Activated CD8-positive, alpha-beta memory T cell treated with anti-CD3 and anti-CD28 coated beads for 36 hours (primary cell): Measurements from ENCODE around the gene OXLD1. TPM values are rescaled to one million over a fixed set of nuclear protein-coding genes. Genes with fewer than 3 reads are reported as not detected.

Experiments used
- CTCF ChIA-PET: fragments of 350-600 bp; sonication (Branson Sonifier 250); formaldehyde crosslinking; loops from one replicate; lab custom pipeline; 2021; ENCODE audit warnings: antibody characterized with exemption; lab: Charles Lee
- POLR2A ChIA-PET: fragments of 350-600 bp; sonication (Branson Sonifier 250); formaldehyde crosslinking; loops from one replicate; lab custom pipeline; 2021; ENCODE audit warnings: antibody characterized with exemption; lab: Charles Lee
- total RNA-seq, 2 experiments: library from RNA; stranded (reverse); gene quantifications; one replicate each; pipeline ENCODE4 v1.2.3, GENCODE V29; 2021

The OXLD1 gene
- total RNA-seq, 2 experiments from 2014 or later = 49.1 to 55.7 TPM

GRCh38 chr17:81705518-81706231, 39.3 kb upstream of the OXLD1 start:
- ChIA-PET POLR2A (interaction anchor here (0.6 to 0.9 kb wide), 3 partner anchors 22 to 178 kb away, joined by 3 read pairs; partner anchors contain the start of genes ARL16 and HGS), CTCF (no interaction called here)

DNA sequence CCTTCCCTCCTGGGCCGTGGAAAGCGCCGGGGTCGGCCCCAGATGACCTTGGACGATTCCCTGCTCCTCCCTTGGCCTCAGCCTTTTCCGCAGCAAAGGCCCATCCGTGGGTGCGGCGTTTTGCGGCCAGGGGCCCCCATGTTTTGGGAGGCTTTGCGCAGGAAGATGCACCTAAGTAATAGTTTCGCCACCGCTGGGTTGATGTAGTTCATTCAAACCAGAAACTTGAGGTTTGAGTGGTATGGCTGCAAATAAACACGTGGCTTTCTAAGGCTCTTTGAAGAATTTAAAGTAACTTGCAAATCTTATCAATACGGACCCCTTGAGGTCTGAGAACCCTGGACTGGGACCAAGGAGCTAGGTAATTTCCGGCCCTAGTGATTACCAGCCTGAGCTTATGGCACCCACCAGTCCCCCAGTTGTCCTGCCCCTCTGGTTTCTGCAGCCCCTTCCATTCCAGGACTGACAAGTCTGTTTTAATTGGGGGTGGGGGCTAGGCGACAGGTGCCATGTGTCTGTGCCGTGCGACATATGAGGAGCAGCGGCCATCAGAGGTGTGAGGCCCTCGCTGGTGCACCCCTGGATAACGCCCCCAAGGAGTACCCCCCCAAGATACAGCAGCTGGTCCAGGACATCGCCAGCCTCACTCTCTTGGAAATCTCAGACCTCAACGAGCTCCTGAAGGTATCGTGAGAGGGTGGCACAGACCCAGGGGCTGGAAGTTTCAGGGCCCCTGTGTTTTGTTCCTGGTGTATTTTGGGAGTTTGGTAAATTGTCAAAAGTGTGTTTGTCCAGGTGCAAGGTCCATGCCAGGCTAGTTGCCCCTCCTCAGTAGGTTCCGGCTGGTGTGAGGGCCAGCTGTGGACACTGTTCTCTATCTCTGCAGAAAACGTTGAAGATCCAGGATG, 37.6 kb upstream of the OXLD1 start:
- ChIA-PET POLR2A (interaction anchor here (0.6 to 2.7 kb wide), 7 partner anchors 8 to 307 kb away, joined by 3 to 13 read pairs (median 5); partner anchors contain the start of genes ARL16, HGS and MCRIP1), CTCF (interaction anchor here (0.6 to 3.8 kb wide), 5 partner anchors 13 to 165 kb away, joined by 4 to 26 read pairs (median 4); partner anchors contain the start of genes ARL16 and HGS)

DNA sequence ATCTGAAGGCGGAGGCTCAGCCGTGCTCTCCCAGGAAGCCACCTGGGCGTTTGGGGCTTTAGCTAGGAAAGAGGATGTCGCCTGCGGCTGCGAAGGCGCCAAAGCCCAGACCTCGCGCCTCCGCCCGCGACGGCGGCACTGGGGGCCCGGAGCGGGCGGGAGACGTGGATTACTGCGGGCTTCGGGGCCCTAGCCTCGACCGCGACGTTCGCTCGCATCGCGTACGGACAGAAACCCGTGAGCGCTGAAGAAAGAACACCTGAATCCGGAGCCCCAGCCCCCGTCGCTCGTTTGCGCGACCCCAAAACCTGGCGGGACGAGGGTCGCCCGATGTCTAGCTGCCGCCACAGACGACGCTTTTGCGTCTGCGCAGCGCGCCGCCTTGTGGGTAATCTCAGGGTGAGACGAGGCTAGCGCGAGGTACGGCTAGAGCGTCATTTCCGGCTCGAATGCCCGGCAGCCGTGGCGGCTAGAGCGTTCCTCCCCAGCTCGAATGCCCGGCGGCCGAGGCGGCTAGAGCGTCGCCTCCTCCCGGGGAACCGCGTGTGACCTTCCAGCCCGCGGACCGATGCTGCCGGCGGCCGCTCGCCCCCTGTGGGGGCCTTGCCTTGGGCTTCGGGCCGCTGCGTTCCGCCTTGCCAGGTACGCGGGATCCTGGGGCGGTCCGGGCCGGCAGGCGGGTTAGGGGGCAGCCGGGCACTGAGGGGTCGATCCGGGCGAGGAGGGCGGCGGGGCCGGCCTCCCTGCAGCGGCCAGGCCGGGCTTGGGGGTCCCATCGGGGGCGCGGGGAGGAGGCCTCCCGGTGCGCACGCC, 36.7 kb upstream of the OXLD1 start, which contains the start of gene MRPL12:
MRPL12 (plus strand) TSS at position 434 of the 813 bp plus-strand sequence; CDS start at position 569, 135 bp downstream.
- ChIA-PET CTCF (interaction anchor here (0.8 to 3.8 kb wide), 7 partner anchors 11 to 256 kb away, joined by 3 to 26 read pairs (median 4); partner anchors contain the start of genes ARL16 and HGS), POLR2A (interaction anchor here (0.6 to 2.7 kb wide), 11 partner anchors 9 to 306 kb away, joined by 3 to 13 read pairs (median 4); partner anchors contain the start of genes ARL16, CCDC137, HGS and MCRIP1)

DNA sequence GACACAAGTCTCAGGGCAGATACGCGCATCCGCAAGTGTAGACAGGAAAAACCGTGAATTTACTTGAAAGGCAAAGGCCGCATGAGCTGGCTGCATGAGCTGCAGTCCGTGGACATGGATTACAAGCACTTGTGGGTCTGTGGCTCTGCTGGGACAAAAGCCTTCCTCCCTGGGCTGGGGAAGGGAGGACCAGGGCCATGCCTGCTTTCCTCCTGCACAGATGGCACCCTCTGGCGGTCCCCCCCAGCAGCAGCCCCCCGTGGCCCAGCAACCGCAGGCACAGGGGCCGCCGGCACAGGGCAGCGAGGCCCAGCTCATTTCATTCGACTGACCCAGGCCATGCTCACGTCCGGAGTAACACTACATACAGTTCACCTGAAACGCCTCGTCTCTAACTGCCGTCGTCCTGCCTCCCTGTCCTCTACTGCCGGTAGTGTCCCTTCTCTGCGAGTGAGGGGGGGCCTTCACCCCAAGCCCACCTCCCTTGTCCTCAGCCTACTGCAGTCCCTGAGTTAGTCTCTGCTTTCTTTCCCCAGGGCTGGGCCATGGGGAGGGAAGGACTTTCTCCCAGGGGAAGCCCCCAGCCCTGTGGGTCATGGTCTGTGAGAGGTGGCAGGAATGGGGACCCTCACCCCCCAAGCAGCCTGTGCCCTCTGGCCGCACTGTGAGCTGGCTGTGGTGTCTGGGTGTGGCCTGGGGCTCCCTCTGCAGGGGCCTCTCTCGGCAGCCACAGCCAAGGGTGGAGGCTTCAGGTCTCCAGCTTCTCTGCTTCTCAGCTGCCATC, 35.1 kb upstream of the OXLD1 start:
- CTCF ChIA-PET = interaction anchor here (0.5 to 3.8 kb wide), 7 partner anchors 12 to 690 kb away, joined by 3 to 26 read pairs (median 4); partner anchors contain the start of genes ARL16 and HGS
- POLR2A ChIA-PET = interaction anchor here (1.3 to 2.7 kb wide), 3 partner anchors 12 to 132 kb away, joined by 4 to 13 read pairs (median 10); partner anchors contain the start of genes ARL16, HGS and MCRIP1

GRCh38 chr17:81700353-81701287, 34.2 kb upstream of the OXLD1 start:
- POLR2A ChIA-PET = no interaction called here
- CTCF ChIA-PET = interaction anchor here (0.5 to 3.8 kb wide), 2 partner anchors 17 to 156 kb away, joined by 3 to 26 read pairs; partner anchors contain the start of genes ARL16 and HGS

- CTCF ChIA-PET = no interaction called here
- POLR2A ChIA-PET = no interaction called here
Observed at GRCh38 chr17:81697261-81698044, 31.0 kb upstream of the OXLD1 start.

- CTCF ChIA-PET = interaction anchor here (1.4 kb wide), 1 partner anchor 14 kb away, joined by 5 read pairs; the partner anchor contains the start of genes ARL16 and HGS
- POLR2A ChIA-PET = no interaction called here
Observed at GRCh38 chr17:81696218-81696941, 30.0 kb upstream of the OXLD1 start.

- POLR2A ChIA-PET = interaction anchor here (1.0 kb wide), 1 partner anchor 12 kb away, joined by 3 read pairs; no protein-coding TSS in a partner anchor
- CTCF ChIA-PET = interaction anchor here (1.4 kb wide), 1 partner anchor 13 kb away, joined by 5 read pairs; the partner anchor contains the start of genes ARL16 and HGS
Observed at GRCh38 chr17:81695801-81696200, 29.4 kb upstream of the OXLD1 start.

GRCh38 chr17:81695211-81695610, 28.8 kb upstream of the OXLD1 start:
- ChIA-PET CTCF (interaction anchor here (1.4 kb wide), 1 partner anchor 12 kb away, joined by 5 read pairs; the partner anchor contains the start of genes ARL16 and HGS), POLR2A (interaction anchor here (1.0 kb wide), 1 partner anchor 13 kb away, joined by 3 read pairs; no protein-coding TSS in a partner anchor)

GRCh38 chr17:81694810-81695209, 28.4 kb upstream of the OXLD1 start:
- ChIA-PET POLR2A (interaction anchor here (1.0 kb wide), 1 partner anchor 13 kb away, joined by 3 read pairs; no protein-coding TSS in a partner anchor), CTCF (no interaction called here)

DNA sequence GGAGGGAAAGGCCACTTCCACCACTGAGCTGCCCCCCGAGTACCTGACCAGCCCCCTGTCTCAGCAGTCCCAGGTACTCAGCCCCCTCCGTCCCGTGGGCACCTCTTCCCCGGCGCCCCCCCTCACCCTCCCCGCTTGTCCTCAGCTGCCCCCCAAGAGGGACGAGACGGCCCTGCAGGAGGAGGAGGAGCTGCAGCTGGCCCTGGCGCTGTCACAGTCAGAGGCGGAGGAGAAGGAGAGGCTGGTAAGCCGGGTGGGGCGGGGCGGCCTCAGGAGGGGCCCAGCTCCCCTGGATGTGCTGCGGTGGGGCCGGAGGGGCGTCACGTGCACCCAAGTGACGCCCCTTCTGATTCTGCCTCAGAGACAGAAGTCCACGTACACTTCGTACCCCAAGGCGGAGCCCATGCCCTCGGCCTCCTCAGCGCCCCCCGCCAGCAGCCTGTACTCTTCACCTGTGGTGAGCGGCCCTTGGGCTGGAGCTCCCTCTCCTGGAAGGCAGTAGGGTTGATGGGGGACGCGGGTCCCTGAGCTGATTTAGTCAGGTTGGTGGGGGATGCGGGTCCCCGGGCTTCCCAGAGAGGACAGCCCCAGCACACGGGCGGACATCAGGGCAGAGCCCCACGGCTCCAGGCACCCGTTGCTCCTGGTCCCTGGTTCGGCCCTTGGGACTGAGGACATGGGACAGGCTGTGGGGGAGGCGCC, 27.3 kb upstream of the OXLD1 start:
- CTCF ChIA-PET = interaction anchor here (1.1 kb wide), 1 partner anchor 10 kb away, joined by 3 read pairs; the partner anchor contains the start of genes ARL16 and HGS
- POLR2A ChIA-PET = interaction anchor here (0.6 to 0.9 kb wide), 2 partner anchors 9 to 28 kb away, joined by 3 read pairs; no protein-coding TSS in a partner anchor

DNA sequence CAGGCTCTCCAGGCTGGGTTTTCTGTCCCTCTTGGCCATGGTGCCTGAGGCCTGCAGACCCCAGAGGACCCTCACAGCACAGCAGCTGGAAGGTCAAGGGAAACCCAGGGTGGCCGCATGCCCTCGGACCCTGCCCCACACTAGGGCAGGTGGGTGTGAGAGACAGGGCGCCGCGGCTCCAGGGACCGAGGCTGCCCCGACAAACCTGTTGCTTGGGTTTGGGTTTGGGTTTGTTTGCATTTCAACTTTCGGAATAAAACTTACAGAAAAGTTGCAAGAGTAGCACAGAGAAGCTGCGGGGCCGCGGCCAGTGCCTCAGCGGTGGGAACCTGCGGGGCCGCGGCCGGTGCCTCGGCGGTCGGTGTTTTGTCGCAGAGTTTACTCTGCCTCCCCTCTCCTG, 25.2 kb upstream of the OXLD1 start:
- POLR2A ChIA-PET = no interaction called here
- CTCF ChIA-PET = interaction anchor here (1.6 kb wide), 1 partner anchor 12 kb away, joined by 4 read pairs; no protein-coding TSS in a partner anchor

DNA sequence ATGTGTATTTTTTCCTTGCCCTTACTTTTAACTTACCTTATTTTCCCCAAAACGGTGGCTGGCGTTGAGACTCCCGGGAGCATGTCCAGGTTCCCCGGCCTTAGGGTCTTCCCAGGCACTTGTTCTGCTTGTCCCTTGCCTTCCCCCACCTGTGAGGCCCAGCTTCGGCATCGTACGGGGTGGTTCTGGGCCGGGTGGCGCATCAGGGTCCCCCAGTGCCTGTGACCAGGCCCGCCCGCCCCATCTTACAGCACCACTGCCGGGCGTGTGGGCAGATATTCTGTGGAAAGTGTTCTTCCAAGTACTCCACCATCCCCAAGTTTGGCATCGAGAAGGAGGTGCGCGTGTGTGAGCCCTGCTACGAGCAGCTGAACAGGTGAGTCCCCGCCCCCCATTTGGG, 24.8 kb upstream of the OXLD1 start:
- ChIA-PET CTCF (interaction anchor here (1.6 kb wide), 1 partner anchor 13 kb away, joined by 4 read pairs; no protein-coding TSS in a partner anchor), POLR2A (no interaction called here)

DNA sequence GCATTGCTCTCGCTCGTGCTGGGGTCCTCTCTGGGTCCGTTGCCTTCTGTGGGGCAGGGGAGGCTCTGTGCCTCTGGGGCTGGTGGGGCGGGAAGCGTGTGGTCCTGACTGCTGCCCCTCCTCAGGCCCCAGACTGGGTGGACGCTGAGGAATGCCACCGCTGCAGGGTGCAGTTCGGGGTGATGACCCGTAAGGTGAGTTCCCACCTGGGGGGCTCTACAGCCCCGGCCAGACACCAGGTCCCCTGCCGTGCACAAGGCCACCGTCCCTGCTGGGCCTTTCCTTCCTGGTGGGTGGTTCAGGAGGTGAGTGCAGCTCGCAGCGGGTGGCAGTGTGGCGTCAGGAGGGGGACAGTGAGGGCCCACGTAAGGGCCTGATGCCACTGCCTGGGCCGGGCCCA, 24.1 kb upstream of the OXLD1 start:
- ChIA-PET CTCF (interaction anchor here (1.6 kb wide), 1 partner anchor 14 kb away, joined by 4 read pairs; no protein-coding TSS in a partner anchor), POLR2A (interaction anchor here (1.5 kb wide), 1 partner anchor 12 kb away, joined by 4 read pairs; no protein-coding TSS in a partner anchor)
